Measurements from ENCODE around the gene PCDHGA11.
"Not testable (repeated sequence)": the region's sequence is repeated elsewhere in the genome, so short reads cannot be mapped to it uniquely, and the experiment has no call there.

Gene PCDHGA11

DNA sequence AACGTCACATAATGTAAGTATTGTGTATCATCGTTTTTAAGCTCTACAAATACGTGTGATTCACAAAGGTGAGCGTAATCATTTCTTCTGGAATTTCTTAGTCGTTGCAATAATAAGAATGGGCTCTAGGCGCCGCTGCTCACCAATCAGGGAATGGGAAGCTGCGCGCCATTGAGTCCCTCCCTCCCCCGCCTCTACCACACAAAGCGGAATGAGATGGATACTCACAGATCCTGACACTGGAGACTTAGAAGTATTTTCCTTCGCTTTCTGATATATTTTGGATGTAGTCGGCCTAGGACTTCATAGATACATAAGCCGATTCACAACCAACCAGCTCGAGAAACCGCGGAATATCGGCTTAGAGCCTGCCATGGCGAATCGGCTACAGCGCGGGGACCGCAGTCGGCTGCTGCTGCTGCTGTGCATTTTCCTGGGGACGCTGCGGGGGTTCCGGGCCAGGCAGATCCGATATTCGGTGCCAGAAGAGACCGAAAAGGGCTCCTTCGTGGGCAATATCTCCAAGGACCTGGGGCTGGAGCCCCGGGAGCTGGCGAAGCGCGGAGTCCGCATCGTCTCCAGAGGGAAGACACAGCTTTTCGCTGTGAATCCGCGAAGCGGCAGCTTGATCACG is at the start of gene PCDHGA11:
Gene PCDHGA11, plus strand, starts transcription at position 197 of the 634 bp plus-strand sequence. Its CDS starts 177 bp downstream, at position 374.
- peak; percentile 9 for DNase-seq

DNA sequence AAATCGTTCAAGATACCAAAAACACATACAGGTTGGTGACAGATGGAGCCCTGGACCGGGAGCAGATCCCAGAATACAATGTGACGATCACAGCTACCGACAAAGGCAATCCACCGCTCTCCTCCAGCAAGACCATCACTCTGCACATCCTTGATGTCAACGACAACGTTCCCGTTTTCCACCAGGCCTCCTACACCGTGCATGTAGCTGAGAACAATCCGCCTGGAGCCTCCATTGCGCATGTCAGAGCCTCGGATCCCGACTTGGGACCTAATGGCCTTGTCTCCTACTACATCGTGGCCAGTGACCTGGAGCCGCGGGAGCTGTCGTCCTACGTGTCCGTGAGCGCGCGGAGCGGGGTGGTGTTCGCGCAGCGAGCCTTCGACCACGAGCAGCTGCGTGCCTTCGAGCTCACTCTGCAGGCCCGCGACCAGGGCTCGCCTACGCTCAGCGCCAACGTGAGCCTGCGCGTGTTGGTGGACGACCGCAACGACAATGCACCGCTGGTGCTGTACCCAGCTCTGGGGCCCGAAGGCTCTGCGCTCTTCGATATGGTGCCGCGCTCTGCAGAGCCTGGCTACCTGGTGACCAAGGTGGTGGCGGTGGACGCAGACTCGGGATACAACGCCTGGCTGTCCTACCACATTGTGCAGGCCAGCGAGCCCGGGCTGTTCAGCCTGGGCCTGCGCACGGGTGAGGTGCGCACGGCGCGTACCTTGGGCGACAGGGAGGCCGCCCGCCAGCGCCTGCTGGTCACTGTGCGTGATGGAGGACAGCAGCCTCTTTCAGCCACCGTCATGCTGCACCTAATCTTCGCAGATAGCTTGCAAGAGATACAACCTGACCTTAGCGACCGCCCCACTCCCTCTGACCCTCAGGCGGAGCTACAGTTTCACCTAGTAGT is 49.0 kb upstream of the PCDHGA11 start:
- DNase-seq = no peak

DNA sequence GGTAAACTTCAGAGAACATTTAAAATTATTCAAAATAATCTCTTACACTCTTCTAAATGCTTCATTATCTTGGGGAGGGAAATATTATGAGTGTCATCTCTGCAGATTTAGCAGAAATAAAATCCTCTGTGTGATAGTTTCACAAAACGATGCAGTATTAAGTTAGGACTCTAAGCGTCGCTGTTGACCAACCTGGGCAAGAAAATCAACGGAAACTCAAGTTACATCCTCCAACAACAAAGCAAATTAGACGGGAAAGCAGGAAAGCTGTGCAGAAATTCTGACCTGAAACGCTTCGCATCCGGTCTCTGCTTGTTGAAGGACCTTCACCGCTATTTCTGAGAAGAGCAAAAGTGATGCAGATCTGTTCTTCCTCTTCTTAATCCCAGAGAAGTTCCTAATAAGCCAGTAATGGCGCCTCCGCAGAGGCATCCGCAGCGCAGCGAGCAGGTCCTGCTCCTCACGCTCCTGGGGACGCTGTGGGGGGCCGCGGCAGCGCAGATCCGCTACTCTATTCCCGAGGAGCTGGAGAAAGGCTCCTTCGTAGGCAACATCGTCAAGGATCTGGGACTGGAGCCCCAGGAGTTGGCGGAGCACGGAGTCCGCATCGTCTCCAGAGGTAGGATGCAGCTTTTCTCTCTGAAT is 47.1 kb upstream of the PCDHGA11 start, which contains the start of gene PCDHGA6:
Gene PCDHGA6, plus strand, starts transcription at position 219 of the 645 bp plus-strand sequence. Its CDS starts 193 bp downstream, at position 412.
- no peak for DNase-seq

DNA sequence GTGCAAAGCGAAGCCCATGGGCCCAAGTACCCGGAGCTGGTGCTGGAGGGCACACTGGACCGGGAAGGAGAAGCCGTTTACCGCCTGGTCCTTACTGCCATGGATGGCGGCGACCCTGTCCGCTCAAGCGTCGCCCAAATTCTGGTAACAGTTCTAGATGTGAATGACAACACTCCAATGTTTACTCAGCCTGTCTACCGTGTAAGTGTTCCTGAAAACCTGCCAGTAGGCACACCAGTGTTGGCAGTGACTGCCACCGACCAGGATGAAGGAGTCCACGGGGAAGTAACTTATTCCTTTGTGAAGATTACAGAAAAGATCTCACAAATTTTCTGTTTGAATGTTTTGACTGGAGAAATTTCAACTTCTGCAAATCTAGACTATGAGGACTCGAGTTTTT is 46.2 kb upstream of the PCDHGA11 start:
- DNase-seq = no peak

- not testable (repeated sequence) for DNase-seq
Measured at GRCh38 chr5:141375444-141376155, 45.3 kb upstream of the PCDHGA11 start.

- peak; percentile 53 for DNase-seq
Measured at GRCh38 chr5:141382469-141383294, 38.2 kb upstream of the PCDHGA11 start, which contains the start of gene PCDHGA7. Gene PCDHGA7, plus strand, starts transcription at chr5:141382742. Its CDS starts 158 bp downstream, at chr5:141382900.

- no peak for DNase-seq
Measured at GRCh38 chr5:141383345-141383744, 37.5 kb upstream of the PCDHGA11 start.

GRCh38 chr5:141384471-141385267 is 36.2 kb upstream of the PCDHGA11 start:
- DNase-seq = no peak

DNA sequence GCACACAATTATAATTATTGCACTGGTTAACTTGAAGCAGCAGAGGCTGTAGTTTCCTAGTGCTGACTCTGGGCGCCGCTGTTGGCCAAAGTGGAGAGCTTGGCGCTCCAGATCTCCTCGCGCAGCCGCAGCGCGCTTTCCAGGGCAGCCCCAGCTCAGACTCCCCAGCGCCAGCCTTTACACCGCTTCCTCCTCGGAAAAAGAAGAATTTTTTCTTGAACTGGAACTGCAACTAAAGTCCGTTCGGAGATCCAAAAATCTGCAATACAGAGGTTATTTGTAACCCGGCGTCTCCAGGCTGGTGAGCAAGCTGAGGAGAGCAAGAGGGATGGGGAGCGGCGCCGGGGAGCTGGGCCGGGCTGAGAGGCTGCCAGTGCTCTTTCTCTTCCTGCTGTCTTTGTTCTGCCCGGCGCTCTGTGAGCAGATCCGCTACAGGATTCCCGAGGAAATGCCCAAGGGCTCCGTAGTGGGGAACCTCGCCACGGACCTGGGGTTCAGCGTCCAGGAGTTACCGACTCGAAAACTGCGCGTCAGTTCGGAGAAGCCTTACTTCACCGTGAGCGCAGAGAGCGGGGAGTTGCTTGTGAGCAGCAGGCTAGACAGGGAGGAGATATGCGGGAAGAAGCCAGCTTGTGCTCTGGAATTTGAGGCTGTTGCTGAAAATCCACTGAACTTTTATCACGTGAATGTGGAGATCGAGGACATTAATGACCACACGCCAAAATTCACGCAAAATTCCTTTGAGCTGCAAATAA is 33.1 kb upstream of the PCDHGA11 start, which contains the start of gene PCDHGB4:
Gene PCDHGB4, plus strand, starts transcription at position 142 of the 755 bp plus-strand sequence. Its CDS starts 187 bp downstream, at position 329.
- DNase-seq = peak; percentile 7

GRCh38 chr5:141388661-141389060 is 32.2 kb upstream of the PCDHGA11 start:
- DNase-seq = no peak

DNA sequence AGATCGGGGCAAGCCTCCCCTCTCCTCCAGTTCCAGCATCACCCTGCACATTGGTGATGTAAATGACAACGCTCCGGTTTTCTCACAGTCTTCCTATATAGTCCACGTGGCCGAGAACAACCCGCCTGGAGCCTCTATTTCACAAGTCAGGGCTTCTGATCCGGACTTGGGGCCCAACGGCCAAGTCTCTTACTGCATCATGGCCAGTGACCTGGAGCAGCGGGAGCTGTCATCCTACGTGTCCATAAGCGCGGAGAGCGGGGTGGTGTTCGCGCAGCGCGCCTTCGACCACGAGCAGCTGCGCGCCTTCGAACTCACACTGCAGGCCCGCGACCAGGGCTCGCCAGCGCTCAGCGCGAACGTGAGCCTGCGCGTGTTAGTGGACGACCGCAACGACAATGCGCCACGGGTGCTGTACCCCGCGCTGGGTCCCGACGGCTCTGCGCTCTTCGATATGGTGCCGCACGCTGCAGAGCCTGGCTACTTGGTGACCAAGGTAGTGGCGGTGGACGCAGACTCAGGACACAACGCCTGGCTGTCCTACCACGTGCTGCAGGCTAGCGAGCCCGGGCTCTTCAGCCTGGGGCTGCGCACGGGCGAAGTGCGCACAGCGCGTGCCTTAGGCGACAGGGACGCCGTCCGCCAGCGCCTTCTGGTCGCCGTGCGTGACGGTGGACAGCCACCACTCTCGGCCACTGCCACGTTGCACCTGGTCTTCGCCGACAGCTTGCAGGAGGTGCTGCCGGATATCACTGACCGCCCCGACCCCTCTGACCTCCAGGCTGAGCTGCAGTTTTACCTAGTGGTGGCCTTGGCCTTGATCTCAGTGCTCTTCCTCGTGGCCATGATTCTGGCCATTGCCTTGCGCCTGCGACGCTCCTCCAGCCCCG is 31.5 kb upstream of the PCDHGA11 start:
- no peak for DNase-seq

- no peak for DNase-seq
Measured at GRCh38 chr5:141392429-141393198, 28.2 kb upstream of the PCDHGA11 start, which contains the start of gene PCDHGA8. Gene PCDHGA8, plus strand, starts transcription at chr5:141392633. Its CDS starts 181 bp downstream, at chr5:141392814.

DNA sequence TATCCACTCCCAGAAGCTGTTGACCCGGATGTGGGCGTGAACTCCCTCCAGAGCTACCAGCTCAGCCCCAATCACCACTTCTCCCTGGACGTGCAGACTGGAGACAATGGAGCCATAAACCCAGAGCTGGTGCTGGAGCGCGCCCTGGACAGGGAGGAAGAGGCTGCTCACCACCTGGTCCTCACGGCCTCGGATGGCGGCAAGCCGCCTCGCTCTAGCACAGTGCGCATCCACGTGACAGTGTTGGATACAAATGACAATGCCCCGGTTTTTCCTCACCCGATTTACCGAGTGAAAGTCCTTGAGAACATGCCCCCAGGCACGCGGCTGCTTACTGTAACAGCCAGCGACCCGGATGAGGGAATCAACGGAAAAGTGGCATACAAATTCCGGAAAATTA is 27.6 kb upstream of the PCDHGA11 start:
- no peak for DNase-seq

DNA sequence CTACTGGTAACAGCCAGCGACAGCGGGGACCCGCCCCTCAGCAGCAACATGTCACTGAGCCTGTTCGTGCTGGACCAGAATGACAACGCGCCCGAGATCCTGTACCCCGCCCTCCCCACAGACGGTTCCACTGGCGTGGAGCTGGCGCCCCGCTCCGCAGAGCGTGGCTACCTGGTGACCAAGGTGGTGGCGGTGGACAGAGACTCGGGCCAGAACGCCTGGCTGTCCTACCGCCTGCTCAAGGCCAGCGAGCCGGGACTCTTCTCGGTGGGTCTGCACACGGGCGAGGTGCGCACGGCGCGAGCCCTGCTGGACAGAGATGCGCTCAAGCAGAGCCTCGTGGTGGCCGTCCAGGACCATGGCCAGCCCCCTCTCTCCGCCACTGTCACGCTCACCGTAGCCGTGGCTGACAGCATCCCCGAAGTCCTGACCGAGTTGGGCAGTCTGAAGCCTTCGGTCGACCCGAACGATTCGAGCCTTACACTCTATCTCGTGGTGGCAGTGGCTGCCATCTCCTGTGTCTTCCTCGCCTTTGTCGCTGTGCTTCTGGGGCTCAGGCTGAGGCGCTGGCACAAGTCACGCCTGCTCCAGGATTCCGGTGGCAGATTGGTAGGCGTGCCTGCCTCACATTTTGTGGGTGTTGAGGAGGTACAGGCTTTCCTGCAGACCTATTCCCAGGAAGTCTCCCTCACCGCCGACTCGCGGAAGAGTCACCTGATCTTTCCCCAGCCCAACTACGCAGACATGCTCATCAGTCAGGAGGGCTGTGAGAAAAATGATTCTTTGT is 26.3 kb upstream of the PCDHGA11 start:
- not testable (repeated sequence) for DNase-seq

DNA sequence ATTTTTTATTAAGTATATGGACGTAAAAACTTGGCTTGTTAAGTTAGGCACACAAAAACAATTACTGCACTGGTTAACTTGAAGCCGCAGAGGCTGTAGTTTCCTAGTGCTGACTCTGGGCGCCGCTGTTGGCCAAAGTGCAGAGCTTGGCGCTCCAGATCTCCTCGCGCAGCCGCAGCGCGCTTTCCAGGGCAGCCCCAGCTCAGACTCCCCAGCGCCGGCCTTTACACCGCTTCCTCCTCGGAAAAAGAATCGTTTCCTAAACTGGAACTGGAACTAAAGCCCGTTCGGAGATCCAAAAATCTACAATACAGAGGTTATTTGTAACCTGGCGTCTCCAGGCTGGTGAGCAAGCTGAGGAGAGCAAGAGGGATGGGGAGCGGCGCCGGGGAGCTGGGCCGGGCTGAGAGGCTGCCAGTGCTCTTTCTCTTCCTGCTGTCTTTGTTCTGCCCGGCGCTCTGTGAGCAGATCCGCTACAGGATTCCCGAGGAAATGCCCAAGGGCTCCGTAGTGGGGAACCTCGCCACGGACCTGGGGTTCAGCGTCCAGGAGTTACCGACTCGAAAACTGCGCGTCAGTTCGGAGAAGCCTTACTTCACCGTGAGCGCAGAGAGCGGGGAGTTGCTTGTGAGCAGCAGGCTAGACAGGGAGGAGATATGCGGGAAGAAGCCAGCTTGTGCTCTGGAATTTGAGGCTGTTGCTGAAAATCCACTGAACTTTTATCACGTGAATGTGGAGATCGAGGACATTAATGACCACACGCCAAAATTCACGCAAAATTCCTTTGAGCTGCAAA is 22.9 kb upstream of the PCDHGA11 start, which contains the start of gene PCDHGB5:
Gene PCDHGB5, plus strand, starts transcription at position 192 of the 796 bp plus-strand sequence. Its CDS starts 181 bp downstream, at position 373.
- DNase-seq = not testable (repeated sequence)

- DNase-seq = no peak
Measured at GRCh38 chr5:141398608-141399007, 22.2 kb upstream of the PCDHGA11 start.

Measured in NCI-H82 (cell line).